HG02840 (cell line): ENCODE data around the gene ARHGEF17.
A peak's percentile ranks its signal among the peaks of the same experiment; 100 is the strongest.

Experiments used
- ATAC-seq: cut with Tn5 transposase; IDR thresholded peaks from one replicate; pipeline ENCODE4 v1.9.1; 2021; ENCODE audit warnings: mild to moderate bottlenecking, moderate library complexity, moderate number of reproducible peaks; ENCODE audit not compliant: unreplicated experiment, low FRiP score

ARHGEF17 gene

GRCh38 chr11:73325036-73325981 is 17.2 kb downstream of the ARHGEF17 start:
- ATAC-seq: peak; percentile 58

GRCh38 chr11:73326929-73327811 is 19.1 kb downstream of the ARHGEF17 start:
- no peak for ATAC-seq

GRCh38 chr11:73327812-73328364 is 19.8 kb downstream of the ARHGEF17 start:
- ATAC-seq: no peak

GRCh38 chr11:73330569-73331093 is 22.6 kb downstream of the ARHGEF17 start:
- ATAC-seq: no peak

- no peak for ATAC-seq
Observed at GRCh38 chr11:73331138-73331916, 23.3 kb downstream of the ARHGEF17 start.

GRCh38 chr11:73333173-73333572 is 25.1 kb downstream of the ARHGEF17 start:
- no peak for ATAC-seq

- no peak for ATAC-seq
Observed at GRCh38 chr11:73333640-73334383, 25.7 kb downstream of the ARHGEF17 start.

GRCh38 chr11:73334384-73335203 is 26.5 kb downstream of the ARHGEF17 start:
- no peak for ATAC-seq

- no peak for ATAC-seq
Observed at GRCh38 chr11:73335204-73335923, 27.3 kb downstream of the ARHGEF17 start.

- no peak for ATAC-seq
Observed at GRCh38 chr11:73337846-73338245, 29.8 kb downstream of the ARHGEF17 start.

GRCh38 chr11:73338279-73338678 is 30.2 kb downstream of the ARHGEF17 start:
- ATAC-seq: no peak

GRCh38 chr11:73340164-73340563 is 32.1 kb downstream of the ARHGEF17 start:
- no peak for ATAC-seq

- ATAC-seq: no peak
Observed at GRCh38 chr11:73342633-73343032, 34.6 kb downstream of the ARHGEF17 start.

GRCh38 chr11:73343076-73343873 is 35.2 kb downstream of the ARHGEF17 start:
- ATAC-seq: no peak

- ATAC-seq: no peak
Observed at GRCh38 chr11:73344191-73344607, 36.1 kb downstream of the ARHGEF17 start.

GRCh38 chr11:73345481-73346160 is 37.5 kb downstream of the ARHGEF17 start:
- no peak for ATAC-seq
